A549 (cell line): ENCODE data around the gene IL36B. TPM values are rescaled to one million over a fixed set of nuclear protein-coding genes. Genes with fewer than 3 reads are reported as not detected.

Experiments used
- ATAC-seq, 2 experiments: fragments of 200-7000 bp in 1 of 2; fragments of >200 bp in 1 of 2; cut with Nextera tagmentation in 1 of 2; cut with Tn5 transposase in 1 of 2; 3 replicates each; pipeline versions ENCODE4 v1.8.0 to v1.9.1; 2018 to 2020; ENCODE audit warnings: mild to moderate bottlenecking in 1 of 2, moderate library complexity in 1 of 2
- CTCF ChIA-PET: fragments of 300-600 bp; sonication (Branson Sonifier 250); formaldehyde crosslinking; extraction: SDS; loops from one replicate; lab custom pipeline; 2021; ENCODE audit warnings: antibody characterized with exemption, inconsistent platforms; lab: Yijun Ruan, JAX
- POLR2A ChIA-PET: fragments of 350-600 bp; formaldehyde crosslinking; extraction: SDS; loops from one replicate; lab custom pipeline; 2021; ENCODE audit warnings: antibody characterized with exemption, inconsistent platforms; lab: Yijun Ruan, JAX
- DNase-seq, 2 experiments: peaks; one replicate each; pipeline versions ENCODE4 v3.0.0 to v3.0.0-alpha.2; 2011 to 2016; ENCODE audit warnings: low read depth in 1 of 2, low spot score in 1 of 2
- FAIRE-seq: peaks from 2 replicates; lab custom pipeline; 2011; peaks lifted over from hg19 to GRCh38; lab: Jason Lieb, UNC
- H3K27ac ChIP-seq, 2 experiments: fragments of >200 bp; sonication (Bioruptor Twin); formaldehyde crosslinking; 3 replicates each; pipeline ENCODE4 v1.5.1; 2016 to 2017
- H3K4me1 ChIP-seq: fragments of >200 bp; sonication (Bioruptor Twin); formaldehyde crosslinking; 3 replicates; pipeline ENCODE4 v1.6.1; 2016
- H3K4me2 ChIP-seq: fragments of >200 bp; sonication (Bioruptor Twin); formaldehyde crosslinking; 3 replicates; pipeline ENCODE4 v1.6.1; 2016
- H3K4me3 ChIP-seq: fragments of >200 bp; sonication (Bioruptor Twin); formaldehyde crosslinking; 3 replicates; pipeline ENCODE4 v1.5.1; 2016
- H3K9me3 ChIP-seq: fragments of >200 bp; sonication (Bioruptor Twin); formaldehyde crosslinking; 3 replicates; pipeline ENCODE4 v1.6.1; 2016
- CBX8 ChIP-seq: fragments of 200-600 bp; sonication (generic); IDR thresholded peaks from 2 replicates; pipeline ENCODE4 v1.6.1; 2016
- CEBPB ChIP-seq, 2 experiments: fragments of >200 bp in 1 of 2; sonication (Bioruptor Twin) in 1 of 2; formaldehyde crosslinking in 1 of 2; IDR thresholded peaks; 2 replicates each; pipeline ENCODE4 v1.6.1; 2012 to 2016
- CTCF ChIP-seq: fragments of >200 bp; sonication (Bioruptor Twin); formaldehyde crosslinking; IDR thresholded peaks from 3 replicates; pipeline ENCODE4 v1.5.1; 2016
- FOSB ChIP-seq: fragments of 250-450 bp; sonication (Bioruptor Pico); IDR thresholded peaks from 2 replicates; pipeline ENCODE4 v1.5.0; 2020; ENCODE audit warnings: mild to moderate bottlenecking, moderate library complexity
- FOSL2 ChIP-seq, 2 experiments: fragments of 450-650 bp in 1 of 2; fragments of >200 bp in 1 of 2; sonication (Bioruptor Twin) in 1 of 2; formaldehyde crosslinking; IDR thresholded peaks; 2 replicates each; pipeline versions ENCODE4 v1.5.0 to v1.6.1; 2016 to 2020; ENCODE audit warnings: mild to moderate bottlenecking in 1 of 2, moderate library complexity in 1 of 2
- GATA3 ChIP-seq: IDR thresholded peaks from 2 replicates; pipeline ENCODE4 v1.6.1; 2012; ENCODE audit warnings: borderline replicate concordance
- HOXB13 ChIP-seq: fragments of 250-450 bp; sonication (Bioruptor Pico); IDR thresholded peaks from 2 replicates; pipeline ENCODE4 v1.5.0; 2020; ENCODE audit warnings: low read depth, mild to moderate bottlenecking, moderate library complexity
- HOXB5 ChIP-seq: fragments of 250-450 bp; sonication (Bioruptor Pico); IDR thresholded peaks from 2 replicates; pipeline ENCODE4 v1.5.0; 2020; ENCODE audit warnings: mild to moderate bottlenecking, moderate library complexity
- RAD21 ChIP-seq, 2 experiments: fragments of >200 bp in 1 of 2; sonication (Bioruptor Twin) in 1 of 2; formaldehyde crosslinking in 1 of 2; IDR thresholded peaks in 1 of 2; conservative IDR thresholded peaks in 1 of 2; 2 replicates in 1 of 2; 3 replicates in 1 of 2; pipeline ENCODE4 v1.6.1; 2012 to 2018; ENCODE audit warnings: inconsistent platforms in 1 of 2
- RARB ChIP-seq: fragments of 250-450 bp; sonication (Bioruptor Pico); IDR thresholded peaks from 2 replicates; pipeline ENCODE4 v1.8.0; 2021; ENCODE audit warnings: mild to moderate bottlenecking, moderate library complexity
- RFX5 ChIP-seq: fragments of 450-650 bp; IDR thresholded peaks from 2 replicates; pipeline ENCODE4 v1.7.1; 2014; ENCODE audit warnings: antibody characterized with exemption, mild to moderate bottlenecking, moderate library complexity
- SMC3 ChIP-seq: fragments of >200 bp; sonication (Bioruptor Twin); formaldehyde crosslinking; IDR thresholded peaks from 3 replicates; pipeline ENCODE4 v1.6.1; 2018; ENCODE audit warnings: inconsistent platforms
- ZFP36 ChIP-seq: fragments of 450-650 bp; IDR thresholded peaks from 2 replicates; pipeline ENCODE4 v1.6.1; 2014; ENCODE audit warnings: borderline replicate concordance; ENCODE audit not compliant: partially characterized antibody
- ZSCAN20 ChIP-seq: fragments of 250-450 bp; sonication (Bioruptor Pico); IDR thresholded peaks from 2 replicates; pipeline ENCODE4 v1.8.0; 2022; ENCODE audit warnings: mild to moderate bottlenecking, moderate library complexity
- WGBS: methylation state at CpG from one replicate; pipeline ENCODE4 v1.1.6; 2017; ENCODE audit errors: missing lambda C conversion rate; 5-methylcytosine and 5-hydroxymethylcytosine counted together
- polyA plus RNA-seq, 4 experiments: library from polyadenylated mRNA; depleted of rRNA in 3 of 4; stranded (reverse); fragments of >200 nt; fragmentation: RNase III in 1 of 4; extraction: RNeasy Plus Mini Kit Qiagen cat#74134 plus additional on column Dnase treatment in 1 of 4; gene quantifications; 2 replicates in 3 of 4; 3 replicates in 1 of 4; pipeline ENCODE4 v1.2.3, GENCODE V29; 2011 to 2017
- TF ChIP-seq, protein P1 (sequence below): fragments of 450-650 bp; IDR thresholded peaks from 2 replicates; pipeline ENCODE4 v1.6.1; 2014; ENCODE audit warnings: antibody characterized with exemption
- TF ChIP-seq, protein P2 (sequence below): fragments of 250-450 bp; sonication (Bioruptor Pico); IDR thresholded peaks from 2 replicates; pipeline ENCODE4 v1.5.0; 2021; ENCODE audit warnings: mild to moderate bottlenecking, moderate library complexity, borderline replicate concordance
- TF ChIP-seq, protein P3 (sequence below): fragments of >200 bp; sonication (Bioruptor Twin); formaldehyde crosslinking; IDR thresholded peaks from 2 replicates; pipeline ENCODE4 v1.6.1; 2016

The IL36B gene
- polyA plus RNA-seq, 2 of the 4 experiments (the other 2 are of a cell fraction) = not detected

DNA sequence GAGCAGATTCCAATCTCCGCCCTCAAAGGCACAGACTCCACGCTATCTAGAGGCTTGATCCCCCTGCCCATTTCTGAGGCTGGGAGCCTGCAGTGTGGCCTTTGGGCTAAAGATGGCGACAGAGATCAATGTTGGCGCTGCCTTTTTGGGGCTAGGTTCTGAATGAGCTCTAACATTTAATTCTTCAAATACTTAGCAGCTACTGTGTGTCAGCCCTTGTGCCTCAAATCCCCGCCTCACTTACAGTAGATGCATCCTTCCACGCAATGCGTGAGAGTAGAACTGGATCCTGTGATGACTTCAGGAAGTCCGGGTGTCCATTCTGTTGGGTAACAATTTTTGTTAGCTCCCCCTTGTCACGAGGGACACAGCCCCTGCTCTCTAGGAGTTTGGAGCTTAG is 27.5 kb upstream of the IL36B start:
- ChIA-PET CTCF (interaction anchor here (0.6 to 12.9 kb wide), 34 partner anchors 10 to 328 kb away, joined by 3 to 150 read pairs (median 4); partner anchors contain the start of genes IL1F10 and IL36RN), POLR2A (interaction anchor here (1.6 kb wide), 1 partner anchor 119 kb away, joined by 7 read pairs; no protein-coding TSS in a partner anchor)
- 12% methylated on average over 8 of the region's 9 CpGs for whole genome bisulfite sequencing
- H3K4me1 ChIP-seq = peaks cover 3% of the 10 kb centered on the region; the same call in 1 of the 3 replicates
- DNase-seq = peak; percentile 31 to 32
- ATAC-seq = peak; percentile 70 to 91; a peak in 5 of 6 replicates
- TF ChIP-seq SMC3 = peak; percentile 63
- no peak for TF ChIP-seq FOSB
- peak; percentile 80 for TF ChIP-seq CTCF
- TF ChIP-seq CEBPB (IDR thresholded peaks at IDR 0.05) = no peak
- peak; percentile 86 to 88 for TF ChIP-seq RAD21 (conservative IDR thresholded peaks at IDR 0.05 in 1 of 2, IDR thresholded peaks at IDR 0.05 in 1 of 2)
- 0 out of 2 replicates have a peak, but pooled peaks have one; percentile 21 for TF ChIP-seq RFX5
- no peak overlapping the region for H3K27ac ChIP-seq
- H3K9me3 ChIP-seq = no peaks in the 10 kb centered on the region
- no peak overlapping the region for H3K4me2 ChIP-seq
- no peak overlapping the region for H3K4me3 ChIP-seq
- no peak for FAIRE-seq

- POLR2A ChIA-PET = no interaction called here
- no peak overlapping the region for H3K4me2 ChIP-seq
- no peak for DNase-seq
- no peaks in the 10 kb centered on the region for H3K9me3 ChIP-seq
- FAIRE-seq = no peak
- no peak; a peak in 1 of 6 replicates for ATAC-seq
- no peak overlapping the region for H3K27ac ChIP-seq
- whole genome bisulfite sequencing = 72% methylated on average over 4 of the region's 4 CpGs
- peaks cover 3% of the 10 kb centered on the region; the same call in 1 of the 3 replicates for H3K4me1 ChIP-seq
- CTCF ChIA-PET = interaction anchor here (0.9 to 12.9 kb wide), 15 partner anchors 10 to 121 kb away, joined by 3 to 150 read pairs (median 8); partner anchors contain the start of genes IL1F10 and IL36RN
- TF ChIP-seq ZFP36 (no peak), HOXB5 (CRISPR knock-in tag) (no peak), HOXB13 (CRISPR knock-in tag) (no peak), FOSL2 (IDR thresholded peaks at IDR 0.05) (no peak), FOSL2 (CRISPR knock-in tag; IDR thresholded peaks at IDR 0.05) (no peak), GATA3 (no peak), ZSCAN20 (CRISPR knock-in tag) (no peak), CBX8 (no peak), RARB (CRISPR knock-in tag) (no peak)
- TF ChIP-seq, protein P1, sequence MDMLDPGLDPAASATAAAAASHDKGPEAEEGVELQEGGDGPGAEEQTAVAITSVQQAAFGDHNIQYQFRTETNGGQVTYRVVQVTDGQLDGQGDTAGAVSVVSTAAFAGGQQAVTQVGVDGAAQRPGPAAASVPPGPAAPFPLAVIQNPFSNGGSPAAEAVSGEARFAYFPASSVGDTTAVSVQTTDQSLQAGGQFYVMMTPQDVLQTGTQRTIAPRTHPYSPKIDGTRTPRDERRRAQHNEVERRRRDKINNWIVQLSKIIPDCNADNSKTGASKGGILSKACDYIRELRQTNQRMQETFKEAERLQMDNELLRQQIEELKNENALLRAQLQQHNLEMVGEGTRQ = no peak
- TF ChIP-seq, protein P2, sequence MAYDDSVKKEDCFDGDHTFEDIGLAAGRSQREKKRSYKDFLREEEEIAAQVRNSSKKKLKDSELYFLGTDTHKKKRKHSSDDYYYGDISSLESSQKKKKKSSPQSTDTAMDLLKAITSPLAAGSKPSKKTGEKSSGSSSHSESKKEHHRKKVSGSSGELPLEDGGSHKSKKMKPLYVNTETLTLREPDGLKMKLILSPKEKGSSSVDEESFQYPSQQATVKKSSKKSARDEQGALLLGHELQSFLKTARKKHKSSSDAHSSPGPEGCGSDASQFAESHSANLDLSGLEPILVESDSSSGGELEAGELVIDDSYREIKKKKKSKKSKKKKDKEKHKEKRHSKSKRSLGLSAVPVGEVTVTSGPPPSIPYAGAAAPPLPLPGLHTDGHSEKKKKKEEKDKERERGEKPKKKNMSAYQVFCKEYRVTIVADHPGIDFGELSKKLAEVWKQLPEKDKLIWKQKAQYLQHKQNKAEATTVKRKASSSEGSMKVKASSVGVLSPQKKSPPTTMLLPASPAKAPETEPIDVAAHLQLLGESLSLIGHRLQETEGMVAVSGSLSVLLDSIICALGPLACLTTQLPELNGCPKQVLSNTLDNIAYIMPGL (CRISPR knock-in tag) = no peak
- TF ChIP-seq, protein P3, sequence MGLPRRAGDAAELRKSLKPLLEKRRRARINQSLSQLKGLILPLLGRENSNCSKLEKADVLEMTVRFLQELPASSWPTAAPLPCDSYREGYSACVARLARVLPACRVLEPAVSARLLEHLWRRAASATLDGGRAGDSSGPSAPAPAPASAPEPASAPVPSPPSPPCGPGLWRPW = no peak
- no peak overlapping the region for H3K4me3 ChIP-seq
Observed at GRCh38 chr2:113079131-113079530, 26.5 kb upstream of the IL36B start.
